OCI-LY7 (cell line): ENCODE data around the gene ACAD8. TPM values are rescaled to one million over a fixed set of nuclear protein-coding genes. Genes with fewer than 3 reads are reported as not detected.

Experiments
- BruUV-seq: library from RNA; stranded (reverse); fragments of 400-500 nt; replicated peaks from 2 replicates; lab custom pipeline; 2021; lab: Mats Ljungman, UMichigan
- CTCF ChIA-PET: fragments of 300-600 bp; sonication (Branson Sonifier 250); formaldehyde crosslinking; loops from one replicate; lab custom pipeline; 2022; ENCODE audit warnings: antibody characterized with exemption; ENCODE audit not compliant: unreplicated experiment; lab: Charles Lee
- POLR2A ChIA-PET: fragments of 300-600 bp; sonication (Branson Sonifier 250); formaldehyde crosslinking; loops from one replicate; lab custom pipeline; 2022; ENCODE audit warnings: antibody characterized with exemption; lab: Charles Lee
- DNase-seq: peaks from one replicate; pipeline ENCODE4 v3.0.0-alpha.2; 2015; ENCODE audit warnings: low spot score
- H2AFZ ChIP-seq: fragments of 200-600 bp; sonication (generic), shearing (Covaris generic); 2 replicates; pipeline ENCODE4 v1.6.1; 2014; ENCODE audit warnings: mild to moderate bottlenecking, antibody characterized with exemption, low read length, moderate library complexity
- H3K27ac ChIP-seq: fragments of 200-600 bp; sonication (generic); 2 replicates; pipeline ENCODE4 v1.5.1; 2014; ENCODE audit warnings: mixed run types, low read depth, mild to moderate bottlenecking, moderate library complexity, low read length, inconsistent platforms; ENCODE audit not compliant: poor library complexity, severe bottlenecking
- H3K36me3 ChIP-seq: fragments of 200-600 bp; sonication (generic); 2 replicates; pipeline ENCODE4 v1.6.1; 2014; ENCODE audit warnings: mild to moderate bottlenecking, antibody characterized with exemption, low read length, moderate library complexity, mixed read lengths; ENCODE audit not compliant: insufficient read depth
- H3K4me1 ChIP-seq: fragments of 200-600 bp; sonication (generic); 2 replicates; pipeline ENCODE4 v1.5.1; 2014; ENCODE audit warnings: mild to moderate bottlenecking, low read length; ENCODE audit not compliant: insufficient read depth, poor library complexity, severe bottlenecking
- H3K4me2 ChIP-seq: fragments of 200-600 bp; sonication (generic); 2 replicates; pipeline ENCODE4 v1.6.1; 2014; ENCODE audit warnings: mild to moderate bottlenecking, low read length
- H3K4me3 ChIP-seq: fragments of 200-600 bp; sonication (generic); 2 replicates; pipeline ENCODE4 v1.5.1; 2014; ENCODE audit warnings: mild to moderate bottlenecking, low read depth, low read length; ENCODE audit not compliant: poor library complexity, severe bottlenecking
- H3K79me2 ChIP-seq: fragments of 200-600 bp; sonication (generic); 2 replicates; pipeline ENCODE4 v1.6.1; 2016; ENCODE audit warnings: low read depth, mild to moderate bottlenecking, low read length, moderate library complexity, mixed read lengths; ENCODE audit not compliant: insufficient read depth
- H3K9me2 ChIP-seq: fragments of 200-600 bp; sonication (generic); 2 replicates; pipeline ENCODE4 v1.6.1; 2016; ENCODE audit warnings: mild to moderate bottlenecking, low read length, mixed read lengths; ENCODE audit not compliant: insufficient read depth
- H3K9me3 ChIP-seq: fragments of 200-600 bp; sonication (generic); 2 replicates; pipeline ENCODE4 v1.6.1; 2014; ENCODE audit warnings: mild to moderate bottlenecking, mixed run types, low read length, mixed read lengths
- H4K20me1 ChIP-seq: fragments of 200-600 bp; sonication (generic); 2 replicates; pipeline ENCODE4 v1.6.1; 2014; ENCODE audit warnings: mild to moderate bottlenecking, antibody characterized with exemption, low read length, moderate library complexity, mixed read lengths; ENCODE audit not compliant: insufficient read depth
- CTCF ChIP-seq: fragments of 200-600 bp; sonication (generic); conservative IDR thresholded peaks from 2 replicates; pipeline ENCODE4 v1.5.1; 2014; ENCODE audit warnings: mild to moderate bottlenecking, antibody characterized with exemption, low read length, moderate library complexity, mixed read lengths
- EZH2phosphoT487 ChIP-seq: fragments of 200-600 bp; sonication (generic); IDR thresholded peaks from 2 replicates; pipeline ENCODE4 v1.6.1; 2018; ENCODE audit warnings: low read depth, borderline replicate concordance, mild to moderate bottlenecking, mixed run types, antibody characterized with exemption, low read length, moderate library complexity, mixed read lengths
- intact Hi-C: fragments of 100-400 bp; cut with micrococcal nuclease; formaldehyde crosslinking; loops from one replicate; pipeline ENCODE4 v1.10.0; 2022; ENCODE audit not compliant: unreplicated experiment
- total RNA-seq, 2 experiments: library from RNA; depleted of rRNA in 1 of 2; stranded (reverse); fragments of >200 nt in 1 of 2; shearing (Covaris generic) in 1 of 2; gene quantifications; 2 replicates each; pipeline ENCODE4 v1.2.3, GENCODE V29; 2014 to 2022

ACAD8 gene
- total RNA-seq, 2 experiments from 2014 or later: 24.7 to 29.7 TPM

GRCh38 chr11:134271978-134272377, 18.6 kb downstream of the ACAD8 start:
- Histone ChIP-seq H3K4me3 (no peak overlapping the region), H3K9me3 (no peaks in the 10 kb centered on the region), H2AFZ (no peak overlapping the region), H3K4me2 (no peak overlapping the region), H3K27ac (no peak overlapping the region), H3K79me2 (no peaks in the 10 kb centered on the region), H3K4me1 (no peaks in the 10 kb centered on the region), H3K36me3 (no peaks in the 10 kb centered on the region), H4K20me1 (no peaks in the 10 kb centered on the region), H3K9me2 (no peaks in the 10 kb centered on the region)
- no peak for DNase-seq
- BruUV-seq: no TSS peak
- TF ChIP-seq CTCF: no peak
- intact Hi-C loops: no loop called here
- CTCF ChIA-PET: no interaction called here
- POLR2A ChIA-PET: interaction anchor here (0.6 to 0.8 kb wide), 2 partner anchors 19 to 152 kb away, joined by 4 to 5 read pairs; no protein-coding TSS in a partner anchor

- no peak overlapping the region for H2AFZ ChIP-seq
- no peaks in the 10 kb centered on the region for H4K20me1 ChIP-seq
- no peak overlapping the region for H3K4me3 ChIP-seq
- CTCF ChIA-PET: no interaction called here
- H3K79me2 ChIP-seq: no peaks in the 10 kb centered on the region
- DNase-seq: no peak
- H3K36me3 ChIP-seq: no peaks in the 10 kb centered on the region
- H3K27ac ChIP-seq: no peak overlapping the region
- no peaks in the 10 kb centered on the region for H3K9me3 ChIP-seq
- POLR2A ChIA-PET: interaction anchor here (0.6 to 0.8 kb wide), 2 partner anchors 19 to 153 kb away, joined by 4 to 5 read pairs; no protein-coding TSS in a partner anchor
- TF ChIP-seq EZH2phosphoT487: no peak
- no peak for TF ChIP-seq CTCF
- no TSS peak for BruUV-seq
- no peak overlapping the region for H3K4me2 ChIP-seq
- H3K4me1 ChIP-seq: no peaks in the 10 kb centered on the region
- intact Hi-C loops: no loop called here
- no peaks in the 10 kb centered on the region for H3K9me2 ChIP-seq
These were observed 19.3 kb downstream of the ACAD8 start for GRCh38 chr11:134272381-134273316.

GRCh38 chr11:134273317-134273712, 19.9 kb downstream of the ACAD8 start:
- DNase-seq: no peak
- no peaks in the 10 kb centered on the region for H3K9me2 ChIP-seq
- ChIA-PET CTCF (no interaction called here), POLR2A (no interaction called here)
- no peak overlapping the region for H3K4me2 ChIP-seq
- no peaks in the 10 kb centered on the region for H3K4me1 ChIP-seq
- TF ChIP-seq CTCF (no peak), EZH2phosphoT487 (no peak)
- BruUV-seq: no TSS peak
- no peak overlapping the region for H3K4me3 ChIP-seq
- H3K27ac ChIP-seq: no peak overlapping the region
- no peak overlapping the region for H2AFZ ChIP-seq
- no peaks in the 10 kb centered on the region for H3K79me2 ChIP-seq
- no peaks in the 10 kb centered on the region for H3K9me3 ChIP-seq
- no peaks in the 10 kb centered on the region for H3K36me3 ChIP-seq
- intact Hi-C loops: no loop called here
- H4K20me1 ChIP-seq: no peaks in the 10 kb centered on the region
